ENCODE data around the gene GATAD2A. TPM values are rescaled to one million over a fixed set of nuclear protein-coding genes. Genes with fewer than 3 reads are reported as not detected.

The GATAD2A gene
- total and polyA plus RNA-seq, 9 of the 15 experiments (the other 6 are each of a cell fraction or from before 2014, with no cell fraction given), result 2.4 to 226 (median 44.2) TPM

GRCh38 chr19:19385896-19386869 lies 19.3 kb upstream of the GATAD2A start (continued):
- TF ChIP-seq NR0B1 (IDR thresholded peaks at IDR 0.05; ENCODE audit: partially characterized antibody) (no peak), THAP12 (CRISPR knock-in tag; IDR thresholded peaks at IDR 0.05) (peak; percentile 30; the same call in 1 of the 2 replicates), ZNF511 (CRISPR knock-in tag; IDR thresholded peaks at IDR 0.05) (no peak; the same call in 1 of the 2 replicates), E2F1 (CRISPR knock-in tag; IDR thresholded peaks at IDR 0.05) (no peak), ZNF431 (CRISPR knock-in tag; IDR thresholded peaks at IDR 0.05) (no peak), RNF2 (IDR thresholded peaks at IDR 0.05) (no peak), NBN (IDR thresholded peaks at IDR 0.05; ENCODE audit: low read depth) (no peak), NFRKB (IDR thresholded peaks at IDR 0.05; ENCODE audit: low read depth) (no peak), ZBTB26 (CRISPR knock-in tag; IDR thresholded peaks at IDR 0.05) (no peak), FOXP4 (CRISPR knock-in tag; IDR thresholded peaks at IDR 0.05; ENCODE audit: borderline replicate concordance) (no peak), ZNF695 (CRISPR knock-in tag; IDR thresholded peaks at IDR 0.05) (no peak), ZNF217 (CRISPR knock-in tag; IDR thresholded peaks at IDR 0.05) (no peak), STAT5B (CRISPR knock-in tag; IDR thresholded peaks at IDR 0.05) (no peak), ZNF766 (CRISPR knock-in tag; conservative IDR thresholded peaks at IDR 0.05) (no peak), ZNF311 (CRISPR knock-in tag; IDR thresholded peaks at IDR 0.05) (no peak), SMAD3 (CRISPR knock-in tag; conservative IDR thresholded peaks at IDR 0.05) (no peak), POLR2G (IDR thresholded peaks at IDR 0.05; ENCODE audit: low read depth, low read length) (peak; percentile 86), SMARCA5 (IDR thresholded peaks at IDR 0.05) (no peak), SREBF1 (IDR thresholded peaks at IDR 0.05; ENCODE audit: borderline replicate concordance, low read depth, low read length) (no peak)
